Effector memory CD4-positive, alpha-beta T cell (primary cell): ENCODE data around the gene ASH1L.
"Not testable (repeated sequence)": the region's sequence is repeated elsewhere in the genome, so short reads cannot be mapped to it uniquely, and the experiment has no call there.

Source experiments
- DNase-seq, 3 donors: peaks; one replicate each; pipeline ENCODE4 v3.0.0-alpha.2; 2020
- H3K27ac ChIP-seq: 2 replicates; pipeline ENCODE4 v1.7.0; 2013; ENCODE audit warnings: mild to moderate bottlenecking, low read length, moderate library complexity; ENCODE audit not compliant: insufficient read depth, poor library complexity, severe bottlenecking
- H3K27me3 ChIP-seq: replicated peaks from 2 replicates; pipeline ENCODE4 v1.7.0; 2013; ENCODE audit warnings: mild to moderate bottlenecking, low read length; ENCODE audit not compliant: insufficient read depth, control insufficient read depth, poor library complexity, severe bottlenecking
- H3K36me3 ChIP-seq: 2 replicates; pipeline ENCODE4 v1.7.0; 2013; ENCODE audit warnings: mild to moderate bottlenecking, low read length, moderate library complexity; ENCODE audit not compliant: control insufficient read depth, insufficient read depth
- H3K4me1 ChIP-seq: 2 replicates; pipeline ENCODE4 v1.7.0; 2013; ENCODE audit warnings: low read length, mild to moderate bottlenecking; ENCODE audit not compliant: control insufficient read depth, insufficient read depth, poor library complexity, severe bottlenecking
- H3K4me3 ChIP-seq: 2 replicates; pipeline ENCODE4 v1.7.0; 2013; ENCODE audit warnings: low read length, low read depth, mild to moderate bottlenecking; ENCODE audit not compliant: insufficient read depth, poor library complexity, severe bottlenecking
- H3K9me3 ChIP-seq: 2 replicates; pipeline ENCODE4 v1.7.0; 2013; ENCODE audit warnings: mild to moderate bottlenecking, low read length, moderate library complexity; ENCODE audit not compliant: control insufficient read depth

The ASH1L gene

DNA sequence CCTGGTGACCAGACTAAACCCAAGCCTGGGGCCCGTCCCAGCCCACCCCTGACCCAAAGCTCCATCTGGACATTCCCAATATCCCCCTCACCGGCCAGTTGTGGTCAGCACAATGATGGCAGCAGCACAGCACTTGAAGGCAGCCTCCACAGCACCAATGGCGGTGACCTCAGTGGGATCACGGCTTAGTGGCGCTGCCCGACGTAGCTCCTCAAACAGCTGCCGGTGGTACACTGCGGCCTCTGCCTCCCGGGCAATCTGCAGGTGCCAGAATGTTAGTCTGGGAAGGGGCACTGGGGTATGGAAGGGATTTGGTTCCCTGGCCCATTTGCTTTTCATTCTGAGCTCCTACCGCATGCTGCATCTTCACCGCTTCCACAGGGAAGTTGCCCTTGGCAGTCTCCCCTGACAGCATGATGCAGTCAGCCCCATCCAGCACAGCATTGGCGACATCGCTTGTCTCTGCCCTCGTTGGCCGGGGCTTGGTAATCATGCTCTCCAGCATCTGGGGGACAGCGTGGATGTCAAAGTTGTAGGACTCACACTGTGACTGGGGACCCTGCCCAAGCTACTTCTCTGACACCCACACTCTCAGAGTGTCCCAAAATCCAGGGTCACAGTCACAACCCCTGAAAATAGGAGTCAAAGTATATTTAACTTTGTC lies 269.4 kb downstream of the ASH1L start:
- H3K36me3 ChIP-seq: no peaks in the 10 kb centered on the region
- H3K27me3 ChIP-seq: peaks cover 8% of the 10 kb centered on the region
- H3K4me3 ChIP-seq: no peak overlapping the region
- no peaks in the 10 kb centered on the region for H3K9me3 ChIP-seq
- DNase-seq: no peak
- peaks cover 5% of the 10 kb centered on the region for H3K4me1 ChIP-seq
- H3K27ac ChIP-seq: no peak overlapping the region

DNA sequence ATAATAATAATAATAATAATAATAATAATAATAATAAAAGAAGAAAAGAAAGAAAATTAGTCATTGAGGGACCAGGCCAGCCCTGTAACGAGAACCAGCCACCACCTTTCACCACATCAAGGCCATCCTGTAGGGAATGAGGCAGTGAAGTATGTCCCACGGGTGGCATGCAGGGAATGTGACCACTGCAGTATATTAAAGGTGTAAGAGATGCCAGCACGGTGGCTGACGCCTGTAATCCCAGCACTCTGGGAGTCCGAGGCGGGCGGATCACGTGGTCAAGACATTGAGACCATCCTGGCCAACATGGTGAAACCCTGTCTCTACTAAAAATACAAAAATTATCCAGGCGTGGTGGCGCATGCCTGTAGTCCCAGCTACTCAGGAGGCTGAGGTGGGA lies 271.6 kb downstream of the ASH1L start:
- not testable (repeated sequence) for H3K36me3 ChIP-seq, DNase-seq, H3K27ac ChIP-seq, H3K4me1 ChIP-seq, H3K9me3 ChIP-seq, H3K27me3 ChIP-seq, H3K4me3 ChIP-seq

DNA sequence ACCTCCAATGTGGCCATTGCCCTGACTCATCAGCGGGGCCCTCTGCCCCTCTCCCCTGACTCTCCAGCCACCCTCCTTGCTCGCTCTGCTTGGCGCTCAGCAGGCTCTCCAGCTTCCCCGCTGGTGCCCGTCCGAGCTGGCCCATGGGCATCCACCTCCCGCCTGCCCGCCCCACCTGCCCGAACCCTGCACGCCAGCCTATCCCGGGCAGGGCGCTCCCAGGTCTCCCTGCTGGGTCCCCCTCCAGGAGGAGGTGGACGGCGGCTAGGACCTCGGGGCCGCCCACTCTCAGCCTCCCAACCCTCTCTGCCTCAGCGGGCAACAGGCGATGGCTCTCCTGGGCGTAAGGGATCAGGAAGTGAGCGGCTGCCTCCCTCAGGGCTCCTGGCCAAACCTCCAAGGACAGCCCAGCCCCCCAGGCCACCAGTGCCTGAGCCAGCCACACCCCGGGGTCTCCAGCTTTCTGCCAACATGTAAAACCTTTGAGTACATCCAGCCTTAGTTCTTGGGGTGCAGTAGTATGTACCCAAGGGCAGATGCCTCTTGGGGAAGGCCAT lies 274.5 kb downstream of the ASH1L start:
- Histone ChIP-seq H3K27me3 (no peaks in the 10 kb centered on the region), H3K4me1 (no peaks in the 10 kb centered on the region), H3K9me3 (no peaks in the 10 kb centered on the region), H3K4me3 (no peak overlapping the region), H3K36me3 (no peaks in the 10 kb centered on the region), H3K27ac (no peak overlapping the region)
- no peak for DNase-seq

DNA sequence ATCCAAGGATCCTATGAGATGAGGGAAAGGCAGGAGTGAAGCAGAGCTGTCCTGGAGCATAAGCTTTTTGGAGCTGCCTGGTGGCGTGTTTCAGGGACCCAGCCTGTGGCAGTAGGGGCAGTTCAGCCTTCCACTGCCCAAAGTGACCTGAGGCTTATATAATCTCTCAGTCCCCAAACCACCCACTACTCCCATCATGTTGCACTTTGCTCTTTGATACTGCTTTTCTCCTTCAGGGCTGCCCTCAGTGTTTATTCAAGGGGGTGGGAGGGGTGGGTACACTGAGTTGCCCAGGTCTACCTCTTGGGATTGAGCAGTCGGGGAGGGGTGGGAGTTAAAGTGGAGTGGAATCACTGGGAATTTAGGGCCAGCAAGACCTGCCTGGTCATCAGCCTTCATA lies 276.1 kb downstream of the ASH1L start:
- no peaks in the 10 kb centered on the region for H3K27me3 ChIP-seq
- H3K36me3 ChIP-seq: no peaks in the 10 kb centered on the region
- DNase-seq: no peak
- no peak overlapping the region for H3K27ac ChIP-seq
- H3K9me3 ChIP-seq: no peaks in the 10 kb centered on the region
- H3K4me1 ChIP-seq: no peaks in the 10 kb centered on the region
- H3K4me3 ChIP-seq: no peak overlapping the region

DNA sequence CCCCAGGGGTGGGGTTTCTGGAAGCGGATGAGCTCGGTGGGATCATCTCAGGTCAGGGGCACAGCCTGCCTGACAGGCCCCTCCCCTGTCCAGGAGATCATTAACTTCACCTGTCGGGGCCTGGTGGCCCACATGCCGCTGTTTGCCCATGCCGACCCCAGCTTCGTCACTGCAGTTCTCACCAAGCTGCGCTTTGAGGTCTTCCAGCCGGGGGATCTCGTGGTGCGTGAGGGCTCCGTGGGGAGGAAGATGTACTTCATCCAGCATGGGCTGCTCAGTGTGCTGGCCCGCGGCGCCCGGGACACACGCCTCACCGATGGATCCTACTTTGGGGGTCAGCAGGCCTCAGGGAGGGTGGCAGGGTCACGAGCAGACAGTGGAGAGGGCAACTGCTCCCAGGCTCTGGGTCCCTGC lies 277.0 kb downstream of the ASH1L start:
- Histone ChIP-seq H3K9me3 (no peaks in the 10 kb centered on the region), H3K4me1 (no peaks in the 10 kb centered on the region), H3K36me3 (no peaks in the 10 kb centered on the region), H3K27me3 (no peaks in the 10 kb centered on the region), H3K27ac (no peak overlapping the region), H3K4me3 (no peak overlapping the region)
- DNase-seq: no peak
